ENCODE results near the gene WFDC11.
"Not testable (repeated sequence)": the region's sequence is repeated elsewhere in the genome, so short reads cannot be mapped to it uniquely, and the experiment has no call there.

GRCh38 chr20:45641076-45641475 lies 29.0 kb downstream of the WFDC11 start:
- TF ChIP-seq EP300, POLR2A, CTCF (IDR thresholded peaks at IDR 0.05): not testable (repeated sequence)
